GM06990 (cell line): ENCODE data around the gene CFB.

Source experiments
- DNase-seq: peaks from one replicate; pipeline ENCODE4 v3.0.0-alpha.2; 2011; ENCODE audit not compliant: insufficient read length; ENCODE audit errors: extremely low read depth
- H3K27me3 ChIP-seq: replicated peaks from 2 replicates; pipeline ENCODE4 v1.6.0; 2011; ENCODE audit warnings: low read length; ENCODE audit not compliant: control insufficient read depth, insufficient read depth
- H3K36me3 ChIP-seq: 2 replicates; pipeline ENCODE4 v1.5.1; 2011; ENCODE audit warnings: low read length; ENCODE audit not compliant: control insufficient read depth, insufficient read depth
- H3K4me3 ChIP-seq: replicated peaks from 2 replicates; pipeline ENCODE4 v1.5.1; 2011; ENCODE audit warnings: low read depth, mild to moderate bottlenecking, control low read depth, low read length
- CTCF ChIP-seq: IDR thresholded peaks from 2 replicates; pipeline ENCODE4 v1.5.1; 2011; ENCODE audit warnings: low read length, control low read depth, mild to moderate bottlenecking, inconsistent platforms; ENCODE audit not compliant: insufficient read depth, poor library complexity, severe bottlenecking

The CFB gene

GRCh38 chr6:31963921-31964320, 18.0 kb downstream of the CFB start:
- peaks cover 50% of the 10 kb centered on the region for H3K36me3 ChIP-seq
- DNase-seq, result no peak
- no peak overlapping the region for H3K4me3 ChIP-seq
- TF ChIP-seq CTCF, result no peak
- H3K27me3 ChIP-seq, result no peaks in the 10 kb centered on the region

DNA sequence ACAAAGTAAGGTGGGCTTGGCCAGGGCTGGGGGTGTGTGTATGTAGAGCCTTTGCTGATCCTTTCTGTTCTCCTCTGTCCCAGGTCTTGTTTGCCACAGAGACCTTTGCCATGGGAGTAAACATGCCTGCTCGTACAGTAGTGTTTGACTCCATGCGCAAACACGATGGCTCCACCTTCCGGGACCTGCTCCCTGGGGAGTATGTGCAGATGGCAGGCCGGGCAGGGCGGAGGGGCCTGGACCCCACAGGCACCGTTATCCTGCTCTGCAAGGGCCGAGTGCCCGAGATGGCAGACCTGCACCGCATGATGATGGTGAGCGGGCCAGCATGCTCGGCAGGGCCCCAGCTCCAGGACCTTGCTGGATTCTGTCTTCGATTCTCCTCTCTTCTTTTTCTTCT, 19.8 kb downstream of the CFB start:
- Histone ChIP-seq H3K4me3 (no peak overlapping the region), H3K27me3 (no peaks in the 10 kb centered on the region), H3K36me3 (peaks cover 56% of the 10 kb centered on the region)
- DNase-seq, result no peak
- TF ChIP-seq CTCF, result no peak

- Histone ChIP-seq H3K4me3 (no peak overlapping the region), H3K27me3 (no peaks in the 10 kb centered on the region), H3K36me3 (peaks cover 52% of the 10 kb centered on the region)
- DNase-seq, result no peak
- TF ChIP-seq CTCF, result no peak
These were observed 20.6 kb downstream of the CFB start for GRCh38 chr6:31966506-31966905.

- H3K36me3 ChIP-seq, result peaks cover 48% of the 10 kb centered on the region
- no peaks in the 10 kb centered on the region for H3K27me3 ChIP-seq
- no peak overlapping the region for H3K4me3 ChIP-seq
- no peak for DNase-seq
- TF ChIP-seq CTCF, result no peak
These were observed 21.4 kb downstream of the CFB start for GRCh38 chr6:31966997-31967925.

DNA sequence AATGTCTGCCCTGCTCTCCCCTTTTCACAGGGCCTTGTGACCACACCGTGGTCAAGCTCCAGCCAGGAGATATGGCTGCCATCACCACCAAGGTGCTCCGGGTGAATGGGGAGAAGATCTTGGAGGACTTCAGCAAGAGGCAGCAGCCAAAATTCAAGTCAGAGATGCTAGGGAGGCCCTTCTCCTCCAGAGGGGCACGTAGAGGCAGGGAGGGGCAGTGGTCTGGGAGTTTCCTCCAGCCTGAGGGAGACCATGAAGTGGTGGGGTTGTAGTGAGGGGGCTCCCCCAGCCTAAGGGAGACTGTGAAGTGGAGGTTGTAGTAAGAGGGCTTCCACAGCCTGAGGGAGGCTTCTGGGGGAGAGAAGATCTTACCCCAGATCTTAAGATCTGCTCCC, 22.0 kb downstream of the CFB start:
- TF ChIP-seq CTCF, result no peak
- peaks cover 42% of the 10 kb centered on the region for H3K36me3 ChIP-seq
- H3K27me3 ChIP-seq, result no peaks in the 10 kb centered on the region
- H3K4me3 ChIP-seq, result no peak overlapping the region
- DNase-seq, result no peak
